Prostate gland (tissue), 2 donors: ENCODE results near the gene CFAP99.

Source experiments
- CTCF ChIP-seq, 4 experiments: fragments of 200-600 bp in 2 of 4; fragments of 450-650 bp in 2 of 4; sonication (generic) in 2 of 4; IDR thresholded peaks; 1 replicate in 3 of 4; 2 replicates in 1 of 4; pipeline ENCODE4 v1.5.1; 2016 to 2019; ENCODE audit warnings: antibody characterized with exemption in 4 of 4, mild to moderate bottlenecking in 2 of 4, moderate library complexity in 2 of 4
- POLR2A ChIP-seq: fragments of 450-650 bp; IDR thresholded peaks from one replicate; pipeline ENCODE4 v1.6.1; 2016; ENCODE audit warnings: antibody characterized with exemption, mild to moderate bottlenecking
- POLR2AphosphoS5 ChIP-seq: sonication (generic); formaldehyde crosslinking; IDR thresholded peaks from one replicate; pipeline ENCODE4 v1.6.1; 2017; ENCODE audit warnings: antibody characterized with exemption

GRCh38 chr4:2480649-2481048 lies 61.9 kb downstream of the CFAP99 start:
- TF ChIP-seq POLR2A = no peak
- TF ChIP-seq CTCF (IDR thresholded peaks at IDR 0.05) = no peak
- TF ChIP-seq POLR2AphosphoS5 = no peak
